HL-60 (cell line): ENCODE measurements around the gene GABBR2.
"Not testable (repeated sequence)": the region's sequence is repeated elsewhere in the genome, so short reads cannot be mapped to it uniquely, and the experiment has no call there.

Experiments used
- DNase-seq, 2 experiments: peaks; one replicate each; pipeline ENCODE4 v3.0.0-alpha.2; 2010 to 2020; ENCODE audit warnings: low read depth in 1 of 2, low spot score in 1 of 2
- H3K27ac ChIP-seq: fragments of 250-450 bp; sonication (Bioruptor Pico); replicated peaks from 2 replicates; pipeline ENCODE4 v1.5.1; 2020; ENCODE audit warnings: mild to moderate bottlenecking, moderate library complexity
- H3K27me3 ChIP-seq: fragments of 250-450 bp; sonication (Bioruptor Pico); 2 replicates; pipeline ENCODE4 v1.5.1; 2021; ENCODE audit warnings: mild to moderate bottlenecking, moderate library complexity; ENCODE audit not compliant: insufficient read depth, poor library complexity, severe bottlenecking
- H3K4me3 ChIP-seq: replicated peaks from 2 replicates; pipeline ENCODE4 v1.5.1; 2011; ENCODE audit warnings: mild to moderate bottlenecking, control low read depth, low read length; ENCODE audit not compliant: insufficient read depth
- CTCF ChIP-seq: IDR thresholded peaks from one replicate; pipeline ENCODE4 v1.5.1; 2011; ENCODE audit warnings: low read length, control low read depth, inconsistent platforms; ENCODE audit not compliant: insufficient read depth
- GABPA ChIP-seq: IDR thresholded peaks from 2 replicates; pipeline ENCODE4 v1.6.1; 2012; ENCODE audit warnings: low read depth
- POLR2AphosphoS5 ChIP-seq: IDR thresholded peaks from 2 replicates; pipeline ENCODE4 v1.6.1; 2012; ENCODE audit warnings: low read depth
- REST ChIP-seq: IDR thresholded peaks from 2 replicates; pipeline ENCODE4 v1.6.1; 2012; ENCODE audit warnings: low read depth; ENCODE audit not compliant: insufficient replicate concordance
- SPI1 ChIP-seq: IDR thresholded peaks from 2 replicates; pipeline ENCODE4 v1.6.1; 2012; ENCODE audit warnings: low read depth, mild to moderate bottlenecking, borderline replicate concordance

Gene GABBR2

DNA sequence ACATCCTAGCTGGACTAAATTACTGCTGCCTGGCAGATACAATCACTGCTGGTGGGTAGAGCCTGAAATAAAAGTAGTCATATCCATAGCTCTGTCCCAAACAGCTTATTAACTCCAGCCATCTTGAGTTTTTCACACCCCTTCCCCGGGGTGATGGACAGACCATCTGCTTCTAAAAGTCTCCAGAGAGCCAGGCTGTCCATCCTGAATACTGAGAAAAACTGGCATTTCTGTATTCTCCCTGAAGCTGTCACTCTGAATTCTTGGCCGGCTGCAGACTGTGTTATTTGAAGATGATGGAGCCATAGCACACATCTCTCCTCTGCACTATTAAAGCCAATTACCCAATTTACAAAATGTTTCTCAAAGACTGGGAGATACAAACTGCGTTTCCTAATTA, 118.6 kb downstream of the GABBR2 start:
- TF ChIP-seq REST (no peak), POLR2AphosphoS5 (no peak), CTCF (no peak), GABPA (no peak), SPI1 (no peak)
- Histone ChIP-seq H3K27ac (no peak overlapping the region), H3K4me3 (no peak overlapping the region), H3K27me3 (peaks cover 10% of the 10 kb centered on the region)
- DNase-seq, result no peak

DNA sequence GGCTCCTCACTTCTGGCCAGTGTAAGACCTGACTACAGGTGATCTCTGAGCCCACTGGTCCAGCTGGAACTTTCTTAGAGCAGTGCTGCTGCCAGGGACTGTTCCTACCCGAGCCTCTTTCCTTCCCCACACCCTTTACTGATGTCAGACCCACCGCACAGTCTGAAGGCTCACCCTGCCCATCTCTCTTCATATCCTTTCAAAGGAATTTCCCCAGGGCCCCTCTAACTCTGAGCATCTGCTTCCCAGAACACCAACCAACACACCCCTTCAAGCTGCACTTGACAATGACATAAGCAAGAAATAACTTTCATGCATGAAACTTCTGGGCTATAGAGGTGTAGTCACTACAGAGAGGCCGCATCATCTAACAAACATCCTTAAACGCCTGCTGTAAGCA, 119.6 kb downstream of the GABBR2 start:
- no peak for TF ChIP-seq CTCF
- Histone ChIP-seq H3K27ac (no peak overlapping the region), H3K4me3 (no peak overlapping the region), H3K27me3 (peaks cover 10% of the 10 kb centered on the region)
- DNase-seq, result no peak

GRCh38 chr9:98584853-98585438, 123.8 kb downstream of the GABBR2 start:
- not testable (repeated sequence) for H3K4me3 ChIP-seq, DNase-seq, H3K27ac ChIP-seq
- H3K27me3 ChIP-seq, result peaks cover 20% of the 10 kb centered on the region

DNA sequence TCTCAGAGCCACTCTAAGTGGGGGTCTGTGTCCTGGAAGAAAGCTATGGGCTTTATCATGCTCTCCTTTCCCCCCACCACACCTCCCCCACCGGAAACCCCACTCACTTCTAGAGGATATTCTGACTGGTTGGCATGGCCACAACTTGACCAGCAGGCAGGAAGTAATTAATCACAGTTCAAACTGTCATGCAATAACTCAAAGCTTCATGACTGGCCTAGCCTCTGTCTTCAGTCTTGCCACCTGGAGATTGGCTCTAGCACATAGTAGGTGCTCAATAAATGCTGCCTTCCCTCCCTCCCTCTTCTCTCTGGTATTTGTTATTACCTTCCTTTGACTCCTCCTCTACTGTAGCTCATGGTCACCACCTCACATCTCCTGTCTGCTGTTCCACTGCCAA, 124.7 kb downstream of the GABBR2 start:
- TF ChIP-seq POLR2AphosphoS5 (no peak), CTCF (no peak), SPI1 (no peak), GABPA (no peak), REST (no peak)
- DNase-seq, result no peak
- no peak overlapping the region for H3K4me3 ChIP-seq
- no peak overlapping the region for H3K27ac ChIP-seq
- H3K27me3 ChIP-seq, result peaks cover 25% of the 10 kb centered on the region
